Suprapubic skin (tissue), 4 donors: ENCODE measurements around the gene METTL21A.

Experiments
- CTCF ChIP-seq, 2 donors: fragments of 200-600 bp in 1 of 2; fragments of 450-650 bp in 1 of 2; sonication (generic) in 1 of 2; IDR thresholded peaks; one replicate each; pipeline ENCODE4 v1.5.1; 2016 to 2019; ENCODE audit warnings: antibody characterized with exemption in 2 of 2, mild to moderate bottlenecking in 1 of 2, moderate library complexity in 1 of 2
- EP300 ChIP-seq: sonication (generic); formaldehyde crosslinking; IDR thresholded peaks from one replicate; pipeline ENCODE4 v1.6.1; 2017; ENCODE audit warnings: antibody characterized with exemption
- POLR2A ChIP-seq, 2 donors: fragments of 450-650 bp; IDR thresholded peaks; one replicate each; pipeline ENCODE4 v1.6.1; 2017; ENCODE audit warnings: antibody characterized with exemption in 2 of 2, mild to moderate bottlenecking in 2 of 2, moderate library complexity in 2 of 2
- POLR2AphosphoS5 ChIP-seq, 3 donors: sonication (generic); formaldehyde crosslinking; IDR thresholded peaks; one replicate each; pipeline ENCODE4 v1.6.1; 2017; ENCODE audit warnings: antibody characterized with exemption in 3 of 3

- TF ChIP-seq CTCF (IDR thresholded peaks at IDR 0.05) (no peak), POLR2AphosphoS5 (IDR thresholded peaks at IDR 0.05) (no peak), EP300 (no peak), POLR2A (IDR thresholded peaks at IDR 0.05) (no peak)
These were observed 59.3 kb downstream of the METTL21A start for GRCh38 chr2:207565736-207566500.
